Ramos (cell line): ENCODE results near the gene APIP.
"Not testable (repeated sequence)": the region's sequence is repeated elsewhere in the genome, so short reads cannot be mapped to it uniquely, and the experiment has no call there.

Experiments used
- in situ Hi-C: fragments of 300-500 bp; cut with MboI; formaldehyde crosslinking; loops from one replicate; pipeline ENCODE4 v1.14.3; 2022; ENCODE audit warnings: low sequenced_read_pairs; ENCODE audit not compliant: unreplicated experiment

The APIP gene

GRCh38 chr11:34896191-34896590 lies 20.0 kb downstream of the APIP start:
- in situ Hi-C loops: not testable (repeated sequence)

GRCh38 chr11:34893416-34893815 lies 22.8 kb downstream of the APIP start:
- in situ Hi-C loops: no loop called here

- in situ Hi-C loops: no loop called here
Observed at GRCh38 chr11:34891611-34892010, 24.6 kb downstream of the APIP start.

DNA sequence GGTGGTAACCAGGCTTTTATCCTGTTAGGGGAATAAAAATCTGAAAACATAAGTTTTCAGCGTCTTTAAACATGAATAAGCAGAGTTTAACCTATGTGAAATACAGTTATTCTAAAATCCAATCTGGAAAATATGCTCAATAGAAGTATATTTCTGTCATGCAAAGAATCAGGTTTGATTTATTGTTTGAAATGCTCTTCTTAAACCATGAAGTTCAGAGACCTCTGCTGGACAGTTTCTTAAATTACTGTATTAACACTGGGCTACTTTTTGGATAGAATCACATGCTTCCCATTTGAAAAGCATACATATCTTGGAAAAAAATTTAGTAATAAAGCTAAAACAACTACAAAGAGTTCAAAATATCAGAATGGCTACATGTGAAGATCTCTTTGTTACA lies 25.4 kb downstream of the APIP start:
- in situ Hi-C loops: no loop called here

GRCh38 chr11:34890089-34890488 lies 26.1 kb downstream of the APIP start:
- in situ Hi-C loops: no loop called here

DNA sequence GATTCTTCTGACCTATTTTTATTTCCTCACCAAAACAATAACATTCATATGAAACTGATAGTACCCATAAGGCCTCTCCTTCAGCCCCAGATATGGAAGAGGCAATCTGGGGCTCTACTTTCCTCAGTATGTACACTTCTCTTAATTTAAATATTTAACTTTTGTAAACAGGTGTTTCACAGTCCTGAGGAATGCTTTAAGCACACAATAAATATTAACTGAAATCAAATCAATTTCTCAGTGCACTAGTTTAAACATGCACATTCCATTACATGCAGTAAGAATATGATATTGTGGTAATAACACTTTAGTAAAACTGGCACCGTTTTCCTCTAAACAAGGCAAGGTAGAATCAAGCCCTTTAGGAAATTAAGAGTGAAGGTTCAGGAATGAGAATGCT lies 28.9 kb downstream of the APIP start:
- in situ Hi-C loops: no loop called here

DNA sequence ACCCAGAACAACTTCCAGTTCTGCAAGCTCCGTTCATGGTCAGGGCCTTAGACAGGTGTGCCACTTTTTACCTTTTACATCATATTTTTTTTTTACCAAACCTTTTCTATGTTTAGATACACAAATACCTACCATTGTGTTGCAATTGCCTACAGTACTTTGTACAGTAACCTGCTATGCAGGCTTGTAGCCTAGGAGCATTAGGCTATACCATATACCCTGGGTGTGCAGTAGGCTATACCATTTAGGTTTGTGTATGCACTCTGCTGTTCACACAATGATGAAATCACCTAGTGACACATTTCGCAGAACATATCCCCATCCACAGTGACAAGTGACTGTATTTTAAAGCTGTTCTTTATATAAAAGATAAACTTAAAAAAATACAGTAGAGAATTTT lies 29.6 kb downstream of the APIP start:
- in situ Hi-C loops: no loop called here

GRCh38 chr11:34881900-34882299 lies 34.3 kb downstream of the APIP start:
- in situ Hi-C loops: no loop called here

DNA sequence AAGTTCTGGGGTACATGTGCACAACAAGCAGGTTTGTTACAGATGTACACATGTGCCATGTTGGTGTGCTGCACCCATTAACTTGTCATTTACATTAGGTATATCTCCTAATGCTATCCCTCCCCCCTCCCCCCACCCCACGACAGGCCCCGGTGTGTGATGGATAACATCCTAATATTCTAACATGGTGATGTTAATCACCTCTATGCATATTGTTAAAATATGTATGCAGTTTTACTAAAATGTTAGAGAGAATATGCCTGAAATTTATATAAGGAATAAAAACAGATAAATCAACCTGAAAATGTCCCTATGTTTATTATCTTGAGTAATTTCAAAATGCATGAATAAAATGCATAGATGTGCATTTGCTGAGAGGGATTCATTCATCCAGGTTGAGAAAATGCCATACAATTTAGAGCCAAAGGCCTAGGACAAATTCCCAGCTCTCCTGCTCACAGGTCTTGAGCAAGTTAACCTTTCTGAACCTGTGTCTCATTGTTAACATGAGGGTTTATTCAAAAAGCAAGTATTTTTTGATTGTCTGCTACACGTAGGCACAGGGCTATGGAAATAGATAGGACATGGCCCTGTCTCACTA lies 38.7 kb downstream of the APIP start:
- in situ Hi-C loops: no loop called here

- in situ Hi-C loops: no loop called here
Observed at GRCh38 chr11:34874202-34874601, 42.0 kb downstream of the APIP start.

GRCh38 chr11:34870548-34871196 lies 45.5 kb downstream of the APIP start:
- in situ Hi-C loops: no loop called here

DNA sequence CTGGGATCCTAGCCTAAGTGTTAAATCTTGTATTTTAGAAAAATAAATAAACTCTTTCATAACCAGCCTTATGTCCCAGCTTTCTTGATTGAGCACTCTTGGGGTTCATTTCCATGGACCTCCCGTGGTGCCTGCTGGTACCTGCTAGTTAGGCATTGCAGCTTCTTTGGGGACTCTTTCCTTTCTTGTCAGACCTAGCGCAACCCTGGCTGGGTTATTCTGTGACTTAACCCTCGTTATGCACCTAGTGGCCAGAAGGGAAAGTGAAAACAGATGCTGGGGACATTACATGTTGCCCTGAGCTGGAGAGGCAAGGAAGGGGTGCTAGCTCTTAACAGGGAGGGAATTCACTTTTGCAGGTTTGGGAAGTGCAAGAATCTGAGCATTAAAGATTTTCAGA lies 46.8 kb downstream of the APIP start:
- in situ Hi-C loops: no loop called here

DNA sequence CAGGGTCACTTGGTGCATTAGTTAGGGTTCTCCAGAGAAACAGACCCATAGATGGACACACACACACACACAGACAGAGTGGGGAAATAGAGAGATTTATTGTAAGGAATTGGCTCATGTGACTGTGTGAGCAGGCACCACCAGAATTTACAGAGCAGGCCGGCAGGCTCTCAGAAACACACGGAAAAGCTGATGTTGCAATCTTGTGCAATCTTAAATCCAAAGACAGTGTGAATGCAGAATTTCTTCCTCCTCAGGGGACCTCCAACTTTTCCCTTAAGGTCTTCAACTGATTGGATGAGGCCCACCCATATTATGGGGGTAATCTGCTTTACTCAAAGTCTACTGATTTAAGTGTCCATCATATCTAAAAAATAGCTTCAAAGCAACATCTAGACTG lies 49.8 kb downstream of the APIP start:
- in situ Hi-C loops: no loop called here

DNA sequence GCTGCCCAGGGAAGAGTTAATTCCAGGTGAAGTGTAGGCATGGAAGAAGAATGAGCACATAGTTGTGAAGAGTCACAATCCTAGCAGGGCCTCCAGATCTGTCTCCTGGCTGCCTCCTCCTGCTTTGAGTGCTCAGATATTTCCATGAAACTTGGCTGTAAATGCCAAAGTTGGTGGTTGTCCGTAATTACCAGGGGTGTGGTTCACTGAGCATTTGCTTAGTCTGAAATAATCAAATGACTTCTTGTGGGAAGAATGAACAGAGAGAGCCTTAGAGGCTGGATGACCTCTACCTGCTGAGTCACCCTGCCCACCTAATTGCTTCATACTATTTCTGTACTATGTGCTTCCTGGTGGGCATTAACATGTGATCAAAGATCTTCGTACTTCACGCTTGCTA lies 50.9 kb downstream of the APIP start:
- in situ Hi-C loops: no loop called here

- in situ Hi-C loops: no loop called here
Observed at GRCh38 chr11:34864424-34864823, 51.8 kb downstream of the APIP start.

DNA sequence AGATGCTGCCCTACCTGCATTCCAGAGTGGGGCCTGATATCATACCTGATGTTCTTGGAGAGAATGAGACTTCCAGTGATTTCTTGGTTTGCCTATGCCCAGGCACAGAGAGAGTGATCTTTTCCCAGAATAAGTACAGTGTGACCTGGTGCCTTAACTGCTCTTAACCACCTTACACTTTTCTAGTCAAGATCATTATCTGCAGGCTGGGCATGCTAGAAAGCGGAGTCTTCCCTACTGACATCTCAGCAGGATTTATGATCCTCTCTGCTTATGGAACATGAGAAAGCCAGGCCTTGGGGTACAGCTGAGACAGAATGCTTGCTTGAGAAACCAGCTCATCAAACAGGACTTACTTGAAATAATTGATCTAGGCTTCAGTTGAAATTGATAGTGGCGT lies 53.1 kb downstream of the APIP start:
- in situ Hi-C loops: no loop called here

DNA sequence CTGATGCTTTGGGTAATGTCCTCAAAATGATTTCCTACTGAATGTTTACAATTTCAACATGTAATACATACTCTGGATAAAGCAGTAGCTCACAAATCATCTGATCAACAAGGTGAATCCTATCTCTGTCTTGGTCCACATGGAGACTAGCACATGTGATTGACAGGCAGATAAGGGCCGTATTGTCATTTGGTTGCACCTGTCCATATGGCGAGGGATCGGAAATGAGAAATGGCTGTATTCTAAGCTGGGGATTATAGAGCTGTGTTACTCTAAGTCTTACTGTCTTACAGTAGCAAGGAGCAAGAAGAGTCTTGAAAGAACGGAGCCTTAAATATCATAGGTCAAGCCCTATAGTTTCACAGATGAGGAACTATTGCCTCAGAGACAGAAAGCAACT lies 55.7 kb downstream of the APIP start:
- in situ Hi-C loops: no loop called here

- in situ Hi-C loops: no loop called here
Observed at GRCh38 chr11:34860034-34860433, 56.1 kb downstream of the APIP start.

GRCh38 chr11:34859496-34859895 lies 56.7 kb downstream of the APIP start:
- in situ Hi-C loops: no loop called here

DNA sequence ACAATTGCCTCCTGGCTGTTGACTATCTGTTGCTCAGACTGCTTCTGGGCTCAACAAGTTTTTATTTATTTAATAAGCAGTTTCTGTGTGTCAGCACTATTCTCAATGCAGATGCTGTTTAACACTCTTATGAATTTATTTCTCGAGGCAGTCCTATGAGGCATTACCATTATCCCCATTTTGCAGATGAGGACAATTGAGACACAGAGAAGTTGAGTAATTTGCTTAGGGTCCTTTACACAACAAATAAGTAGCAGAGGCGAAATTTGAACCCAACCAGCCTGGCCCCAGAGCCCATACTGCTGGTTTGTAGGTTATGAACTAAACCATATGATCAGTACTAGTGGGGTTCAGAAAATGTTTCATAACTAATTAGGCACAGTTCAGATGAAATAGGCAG lies 58.7 kb downstream of the APIP start:
- in situ Hi-C loops: no loop called here

GRCh38 chr11:34856251-34856650 lies 59.9 kb downstream of the APIP start:
- in situ Hi-C loops: no loop called here

- in situ Hi-C loops: no loop called here
Observed at GRCh38 chr11:34855754-34856095, 60.5 kb downstream of the APIP start.
